Nephron (organoid): ENCODE measurements around the gene UTP20.

Experiments
- H3K27ac Mint-ChIP-seq, 3 experiments: 2 replicates each; pipeline ENCODE4 v1.8.0; 2020; ENCODE audit warnings: mixed read lengths in 3 of 3, mild to moderate bottlenecking in 2 of 3, moderate library complexity in 1 of 3
- H3K27me3 Mint-ChIP-seq: 2 replicates; pipeline ENCODE4 v1.8.0; 2021; ENCODE audit warnings: low read depth, mild to moderate bottlenecking, moderate library complexity, mixed read lengths
- H3K36me3 Mint-ChIP-seq: 2 replicates; pipeline ENCODE4 v1.8.0; 2020; ENCODE audit warnings: low read depth, mixed read lengths
- H3K4me1 Mint-ChIP-seq: 2 replicates; pipeline ENCODE4 v1.8.0; 2020; ENCODE audit warnings: mixed read lengths
- H3K4me3 Mint-ChIP-seq, 3 experiments: 2 replicates each; pipeline ENCODE4 v1.8.0; 2020; ENCODE audit warnings: mild to moderate bottlenecking in 3 of 3, mixed read lengths in 3 of 3, moderate library complexity in 2 of 3
- H3K9me3 Mint-ChIP-seq: 2 replicates; pipeline ENCODE4 v1.8.0; 2020; ENCODE audit warnings: mixed read lengths
- TF ChIP-seq, protein P1 (sequence below), 3 experiments: fragments of 200-600 bp; sonication (generic); IDR thresholded peaks; one replicate each; pipeline ENCODE4 v1.5.0; 2021; ENCODE audit warnings: antibody characterized with exemption in 3 of 3; ENCODE audit not compliant: unreplicated experiment in 3 of 3

UTP20 gene

GRCh38 chr12:101243074-101243473 lies 36.8 kb upstream of the UTP20 start:
- Mint-ChIP-seq H3K36me3 (no peaks in the 10 kb centered on the region), H3K9me3 (no peaks in the 10 kb centered on the region), H3K27me3 (no peaks in the 10 kb centered on the region), H3K27ac (no peak overlapping the region), H3K4me3 (no peak overlapping the region), H3K4me1 (no peaks in the 10 kb centered on the region)
- TF ChIP-seq, protein P1, sequence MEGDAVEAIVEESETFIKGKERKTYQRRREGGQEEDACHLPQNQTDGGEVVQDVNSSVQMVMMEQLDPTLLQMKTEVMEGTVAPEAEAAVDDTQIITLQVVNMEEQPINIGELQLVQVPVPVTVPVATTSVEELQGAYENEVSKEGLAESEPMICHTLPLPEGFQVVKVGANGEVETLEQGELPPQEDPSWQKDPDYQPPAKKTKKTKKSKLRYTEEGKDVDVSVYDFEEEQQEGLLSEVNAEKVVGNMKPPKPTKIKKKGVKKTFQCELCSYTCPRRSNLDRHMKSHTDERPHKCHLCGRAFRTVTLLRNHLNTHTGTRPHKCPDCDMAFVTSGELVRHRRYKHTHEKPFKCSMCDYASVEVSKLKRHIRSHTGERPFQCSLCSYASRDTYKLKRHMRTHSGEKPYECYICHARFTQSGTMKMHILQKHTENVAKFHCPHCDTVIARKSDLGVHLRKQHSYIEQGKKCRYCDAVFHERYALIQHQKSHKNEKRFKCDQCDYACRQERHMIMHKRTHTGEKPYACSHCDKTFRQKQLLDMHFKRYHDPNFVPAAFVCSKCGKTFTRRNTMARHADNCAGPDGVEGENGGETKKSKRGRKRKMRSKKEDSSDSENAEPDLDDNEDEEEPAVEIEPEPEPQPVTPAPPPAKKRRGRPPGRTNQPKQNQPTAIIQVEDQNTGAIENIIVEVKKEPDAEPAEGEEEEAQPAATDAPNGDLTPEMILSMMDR (IDR thresholded peaks at IDR 0.05; ENCODE audit: unreplicated experiment in 3 of 3), result no peak

- Mint-ChIP-seq H3K4me3 (no peak overlapping the region), H3K9me3 (no peaks in the 10 kb centered on the region), H3K36me3 (no peaks in the 10 kb centered on the region), H3K27me3 (no peaks in the 10 kb centered on the region), H3K4me1 (no peaks in the 10 kb centered on the region), H3K27ac (no peak overlapping the region)
- TF ChIP-seq, protein P1 (IDR thresholded peaks at IDR 0.05; ENCODE audit: unreplicated experiment in 3 of 3), result no peak
Observed at GRCh38 chr12:101243616-101244015, 36.3 kb upstream of the UTP20 start.

- no peak overlapping the region for H3K27ac Mint-ChIP-seq
- no peaks in the 10 kb centered on the region for H3K27me3 Mint-ChIP-seq
- no peaks in the 10 kb centered on the region for H3K36me3 Mint-ChIP-seq
Observed at GRCh38 chr12:101256266-101256665, 23.6 kb upstream of the UTP20 start.

GRCh38 chr12:101257357-101257756 lies 22.5 kb upstream of the UTP20 start:
- Mint-ChIP-seq H3K9me3 (peaks cover 7% of the 10 kb centered on the region), H3K27ac (no peak overlapping the region), H3K27me3 (no peaks in the 10 kb centered on the region), H3K4me3 (no peak overlapping the region), H3K4me1 (no peaks in the 10 kb centered on the region), H3K36me3 (no peaks in the 10 kb centered on the region)
- TF ChIP-seq, protein P1 (IDR thresholded peaks at IDR 0.05; ENCODE audit: unreplicated experiment in 3 of 3), result no peak

More at GRCh38 chr12:101256266-101256665, 23.6 kb upstream of the UTP20 start:
- Mint-ChIP-seq H3K4me3 (no peak overlapping the region), H3K4me1 (no peaks in the 10 kb centered on the region), H3K9me3 (peaks cover 7% of the 10 kb centered on the region)
- TF ChIP-seq, protein P1 (IDR thresholded peaks at IDR 0.05; ENCODE audit: unreplicated experiment in 3 of 3), result no peak

DNA sequence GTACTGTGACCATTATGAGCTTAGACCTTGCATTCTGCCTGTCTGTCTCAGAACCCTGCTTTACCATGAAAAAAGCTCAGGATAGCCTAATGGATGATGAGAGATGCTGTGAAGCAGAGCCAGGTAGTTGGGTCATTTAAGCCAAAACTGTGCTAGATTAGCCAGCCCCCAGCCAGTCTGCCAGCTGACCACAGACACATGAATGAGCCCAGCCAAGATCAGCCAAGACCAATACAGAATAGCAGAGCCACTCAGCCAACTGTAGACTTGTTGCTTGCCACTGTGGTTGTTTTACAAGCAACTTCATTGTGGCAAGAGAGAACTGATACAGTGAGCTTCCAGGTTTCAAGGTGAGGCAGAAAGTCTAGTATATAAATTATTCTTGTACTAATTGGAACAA lies 12.8 kb upstream of the UTP20 start:
- Mint-ChIP-seq H3K4me1 (no peaks in the 10 kb centered on the region), H3K36me3 (no peaks in the 10 kb centered on the region), H3K9me3 (peaks cover 4% of the 10 kb centered on the region), H3K27ac (no peak overlapping the region), H3K27me3 (peaks cover 10% of the 10 kb centered on the region), H3K4me3 (no peak overlapping the region)
- TF ChIP-seq, protein P1 (IDR thresholded peaks at IDR 0.05; ENCODE audit: unreplicated experiment in 3 of 3), result no peak

DNA sequence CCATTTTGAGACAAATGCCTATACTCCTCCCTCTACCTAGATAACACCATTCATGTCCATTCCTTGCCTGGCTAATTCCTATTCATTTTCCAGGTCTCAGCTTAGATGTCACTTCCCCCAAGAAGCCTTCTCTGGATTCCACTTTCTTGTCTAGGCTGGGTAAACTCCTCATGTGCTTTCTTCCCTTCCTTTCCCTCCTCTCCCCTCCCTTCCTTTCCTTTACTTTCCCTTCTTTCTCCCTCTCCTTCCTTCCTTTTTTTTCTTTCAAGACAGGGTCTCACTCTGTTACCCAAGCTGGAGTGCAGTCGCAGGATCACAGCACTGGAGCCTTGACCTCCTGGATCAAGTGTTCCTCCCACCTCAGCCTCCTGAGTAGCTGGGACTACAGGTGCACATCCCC lies 3.5 kb upstream of the UTP20 start:
- H3K36me3 Mint-ChIP-seq, result no peaks in the 10 kb centered on the region
- H3K27ac Mint-ChIP-seq, result no peak overlapping the region
- H3K27me3 Mint-ChIP-seq, result peaks cover 8% of the 10 kb centered on the region
- TF ChIP-seq, protein P1 (IDR thresholded peaks at IDR 0.05; ENCODE audit: unreplicated experiment in 3 of 3), result no peak
- H3K9me3 Mint-ChIP-seq, result no peaks in the 10 kb centered on the region
- no peak overlapping the region for H3K4me3 Mint-ChIP-seq
- peaks cover 4% of the 10 kb centered on the region for H3K4me1 Mint-ChIP-seq
